ENCODE data around the gene ZDHHC5.

DNA sequence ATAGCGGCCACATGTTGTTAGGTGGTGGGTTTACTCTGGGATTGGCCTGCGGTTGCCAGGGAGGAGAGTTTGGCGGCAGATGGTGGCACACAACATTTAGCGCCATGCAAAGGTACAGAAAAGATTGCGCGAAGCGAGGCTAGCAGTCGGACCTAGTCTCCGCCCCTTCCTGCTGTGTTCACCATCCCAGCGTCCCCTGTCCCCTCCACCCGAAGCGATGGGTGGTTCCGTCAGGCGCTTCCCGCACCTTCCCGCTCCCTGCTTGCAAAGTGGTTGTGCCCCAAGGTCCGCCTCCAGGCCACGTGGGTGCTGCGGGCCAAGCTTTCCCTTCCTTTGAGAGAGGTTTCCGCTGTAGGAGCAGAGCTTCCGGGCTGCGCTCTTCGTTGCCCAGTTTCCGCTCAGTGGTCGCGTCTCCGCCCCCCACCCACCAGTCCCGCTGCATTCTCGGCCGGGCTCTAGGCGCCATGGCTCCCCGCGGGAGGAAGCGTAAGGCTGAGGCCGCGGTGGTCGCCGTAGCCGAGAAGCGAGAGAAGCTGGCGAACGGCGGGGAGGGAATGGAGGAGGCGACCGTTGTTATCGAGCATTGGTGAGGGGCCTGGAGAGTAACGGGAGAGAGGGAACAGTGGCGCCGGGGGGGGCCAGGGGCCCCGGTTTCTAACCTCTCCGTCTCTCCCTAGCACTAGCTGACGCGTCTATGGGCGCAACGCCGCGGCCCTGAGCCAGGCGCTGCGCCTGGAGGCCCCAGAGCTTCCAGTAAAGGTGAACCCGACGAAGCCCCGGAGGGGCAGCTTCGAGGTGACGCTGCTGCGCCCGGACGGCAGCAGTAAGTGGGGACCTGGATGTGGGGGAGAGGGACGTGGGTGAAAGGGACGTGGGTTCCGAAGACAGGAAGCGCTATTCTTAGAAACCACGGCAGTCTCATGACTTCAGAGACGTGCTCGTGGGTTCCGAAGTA is 73.5 kb downstream of the ZDHHC5 start, which contains the start of gene SELENOH:
- TF ChIP-seq, protein P1, sequence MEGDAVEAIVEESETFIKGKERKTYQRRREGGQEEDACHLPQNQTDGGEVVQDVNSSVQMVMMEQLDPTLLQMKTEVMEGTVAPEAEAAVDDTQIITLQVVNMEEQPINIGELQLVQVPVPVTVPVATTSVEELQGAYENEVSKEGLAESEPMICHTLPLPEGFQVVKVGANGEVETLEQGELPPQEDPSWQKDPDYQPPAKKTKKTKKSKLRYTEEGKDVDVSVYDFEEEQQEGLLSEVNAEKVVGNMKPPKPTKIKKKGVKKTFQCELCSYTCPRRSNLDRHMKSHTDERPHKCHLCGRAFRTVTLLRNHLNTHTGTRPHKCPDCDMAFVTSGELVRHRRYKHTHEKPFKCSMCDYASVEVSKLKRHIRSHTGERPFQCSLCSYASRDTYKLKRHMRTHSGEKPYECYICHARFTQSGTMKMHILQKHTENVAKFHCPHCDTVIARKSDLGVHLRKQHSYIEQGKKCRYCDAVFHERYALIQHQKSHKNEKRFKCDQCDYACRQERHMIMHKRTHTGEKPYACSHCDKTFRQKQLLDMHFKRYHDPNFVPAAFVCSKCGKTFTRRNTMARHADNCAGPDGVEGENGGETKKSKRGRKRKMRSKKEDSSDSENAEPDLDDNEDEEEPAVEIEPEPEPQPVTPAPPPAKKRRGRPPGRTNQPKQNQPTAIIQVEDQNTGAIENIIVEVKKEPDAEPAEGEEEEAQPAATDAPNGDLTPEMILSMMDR (IDR thresholded peaks at IDR 0.05; ENCODE audit: low read depth, low read length) = no peak
- TF ChIP-seq POLR2A (IDR thresholded peaks at IDR 0.05; ENCODE audit: extremely low read depth, insufficient read length) = peak; percentile 91
